Suppressor macrophage treated with lipopolysaccharide for 4 hours (primary cell): ENCODE results near the gene GRHL3.

Source experiments
- DNase-seq: peaks from one replicate; pipeline ENCODE4 v3.0.0-alpha.2; 2020

GRHL3 gene

DNA sequence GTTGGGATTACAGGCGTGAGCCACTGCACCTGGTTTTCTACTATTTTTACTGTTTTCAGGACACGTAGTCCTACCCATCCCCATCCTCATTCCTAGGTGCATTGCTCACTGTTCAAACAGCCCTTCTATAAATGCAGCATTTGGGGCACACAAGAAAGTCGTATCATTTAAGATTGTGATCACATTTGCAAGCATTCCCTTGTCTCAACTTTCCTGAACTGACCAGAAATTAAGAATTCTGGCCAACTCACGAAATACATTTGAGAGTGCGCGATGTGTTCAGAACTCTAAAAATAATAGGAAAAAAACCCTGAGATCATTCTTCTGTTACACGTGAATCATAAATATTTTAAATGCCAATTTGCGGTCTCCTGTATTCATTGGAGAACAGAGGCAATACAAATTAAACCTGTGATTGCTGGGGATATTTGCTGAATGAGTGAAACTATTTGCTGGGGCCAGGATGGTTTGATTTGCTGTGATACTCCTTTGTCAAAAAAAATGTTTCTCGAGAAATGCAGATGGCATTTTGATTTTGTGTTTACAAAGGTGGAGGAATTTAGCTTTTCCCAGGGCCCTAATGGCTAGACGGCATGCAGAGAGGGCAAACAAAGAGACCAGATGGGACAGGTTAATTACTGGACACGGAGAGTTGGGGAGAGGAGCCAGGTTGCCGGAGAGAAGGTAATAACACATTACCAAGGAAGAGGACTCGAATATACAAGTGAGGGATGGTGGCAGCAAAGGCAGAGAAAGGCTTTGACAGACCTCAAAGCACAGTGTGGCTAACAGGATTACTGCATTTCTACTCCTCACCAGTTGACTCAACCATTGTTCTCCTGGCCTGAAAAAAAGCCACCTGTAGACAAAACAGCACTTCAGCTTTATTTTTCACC is 56.0 kb downstream of the GRHL3 start:
- no peak for DNase-seq

DNA sequence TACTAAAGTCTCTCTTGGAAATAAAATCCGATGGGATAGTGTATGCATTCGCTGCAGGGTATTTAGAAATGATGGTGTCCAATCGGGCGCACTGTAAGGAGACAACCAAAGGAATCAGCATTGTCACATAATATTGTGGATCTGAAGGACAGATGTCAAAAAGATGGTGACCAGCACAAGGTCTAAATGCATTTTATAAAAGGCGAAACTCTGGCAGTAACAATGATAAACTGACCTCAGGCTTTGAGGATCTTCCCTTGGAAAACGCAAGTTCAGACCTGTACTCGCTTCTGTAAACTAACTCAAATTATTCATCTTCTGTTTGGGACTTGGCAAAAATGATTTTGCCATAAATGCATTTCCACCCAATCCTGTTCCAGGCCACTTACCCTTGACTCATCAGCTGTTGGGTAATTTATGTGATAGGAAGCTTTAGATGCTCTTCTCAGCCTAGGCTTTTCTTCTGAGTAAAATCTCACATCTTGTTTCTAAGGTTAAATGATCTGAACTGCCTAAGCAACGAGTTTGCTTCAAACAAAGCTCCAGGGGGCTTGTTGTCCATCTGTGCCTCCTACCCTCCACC is 60.7 kb downstream of the GRHL3 start:
- DNase-seq: peak; percentile 19

DNA sequence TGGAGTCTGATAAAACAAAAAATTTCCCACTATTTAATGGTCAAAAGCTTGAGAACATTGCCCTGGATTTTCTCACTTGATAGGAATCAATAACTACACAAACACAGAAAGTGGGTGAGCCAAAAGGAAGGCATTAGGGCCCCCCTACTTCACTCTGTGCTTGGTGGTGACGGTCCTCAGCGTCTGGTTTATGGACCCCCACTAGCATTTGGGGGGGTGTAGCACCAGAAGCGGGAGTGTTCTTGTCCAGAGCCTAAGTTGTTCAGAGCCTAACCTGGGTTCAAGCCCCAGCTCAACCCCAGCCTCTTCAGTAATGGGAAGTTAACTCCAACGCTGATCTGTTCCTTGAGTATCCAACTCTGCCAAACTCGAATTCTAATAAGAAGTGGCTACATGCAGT is 61.4 kb downstream of the GRHL3 start:
- no peak for DNase-seq

GRCh38 chr1:24381256-24381655 is 62.1 kb downstream of the GRHL3 start:
- no peak for DNase-seq

DNA sequence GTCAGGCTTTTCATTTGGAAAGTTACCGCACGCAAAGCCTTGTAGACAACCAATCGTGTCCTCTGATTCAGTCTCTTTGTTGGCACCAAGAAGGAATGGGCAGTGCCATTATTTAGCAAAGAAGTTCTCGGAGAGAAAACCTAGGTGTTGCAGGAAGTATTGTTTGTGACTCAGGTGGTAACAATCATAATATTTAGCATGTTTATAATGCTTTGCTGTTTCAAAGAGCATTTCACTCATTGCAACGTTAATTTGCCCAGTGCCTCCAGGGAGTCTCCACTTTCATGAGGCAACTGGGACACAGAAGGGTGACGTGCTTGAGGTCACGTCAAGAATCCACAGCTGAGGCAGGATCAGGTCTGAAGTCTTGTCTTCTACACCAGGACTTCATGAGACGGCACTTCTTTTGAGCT is 63.0 kb downstream of the GRHL3 start:
- DNase-seq: no peak

- DNase-seq: no peak
These were observed 64.3 kb downstream of the GRHL3 start for GRCh38 chr1:24383381-24383940.

DNA sequence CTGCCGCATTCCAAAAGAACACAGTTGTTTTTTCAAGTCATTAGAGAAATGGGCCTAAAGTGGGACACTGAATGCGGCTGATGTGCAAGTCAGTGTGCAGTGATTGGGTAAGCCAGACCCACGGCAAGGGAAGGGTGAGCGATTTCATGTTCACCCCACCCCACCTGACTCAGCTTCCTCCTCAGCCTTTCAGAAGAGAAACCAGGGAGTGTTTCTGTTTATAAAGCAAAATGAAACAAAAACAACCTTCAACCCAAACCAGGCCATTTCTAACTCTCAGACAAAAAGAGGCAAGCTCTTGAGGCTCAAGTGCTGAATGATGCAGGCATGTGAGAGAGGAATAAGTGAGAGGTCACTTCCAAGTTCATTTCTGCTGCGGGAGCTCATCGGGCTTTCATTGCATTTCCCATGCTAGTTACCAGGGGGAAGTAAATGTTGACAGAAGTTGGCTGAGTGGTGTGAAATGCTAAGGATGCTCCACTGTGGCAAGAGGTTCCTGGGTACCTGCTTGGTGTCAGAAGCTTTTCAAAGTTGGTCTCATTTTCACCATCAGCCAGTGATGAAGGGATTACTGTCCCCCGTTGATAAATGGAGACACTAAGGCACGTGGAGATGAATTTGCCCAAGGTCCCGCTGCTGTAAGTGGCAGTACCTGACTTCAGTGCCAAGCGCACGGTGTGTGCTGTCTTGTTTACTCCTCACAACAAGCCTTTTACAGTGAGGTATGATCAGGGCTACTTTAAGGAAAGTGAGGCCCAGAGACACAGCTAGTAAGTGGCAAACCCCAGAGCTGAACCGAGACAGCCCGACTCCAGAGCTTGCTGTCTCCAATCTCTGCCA is 65.3 kb downstream of the GRHL3 start:
- peak; percentile 90 for DNase-seq

- DNase-seq: peak; percentile 16
These were observed 66.2 kb downstream of the GRHL3 start for GRCh38 chr1:24385160-24385940.

- DNase-seq: no peak
These were observed 67.1 kb downstream of the GRHL3 start for GRCh38 chr1:24386241-24386640.

GRCh38 chr1:24386931-24387330 is 67.8 kb downstream of the GRHL3 start:
- no peak for DNase-seq

GRCh38 chr1:24387636-24388175 is 68.5 kb downstream of the GRHL3 start:
- DNase-seq: no peak

DNA sequence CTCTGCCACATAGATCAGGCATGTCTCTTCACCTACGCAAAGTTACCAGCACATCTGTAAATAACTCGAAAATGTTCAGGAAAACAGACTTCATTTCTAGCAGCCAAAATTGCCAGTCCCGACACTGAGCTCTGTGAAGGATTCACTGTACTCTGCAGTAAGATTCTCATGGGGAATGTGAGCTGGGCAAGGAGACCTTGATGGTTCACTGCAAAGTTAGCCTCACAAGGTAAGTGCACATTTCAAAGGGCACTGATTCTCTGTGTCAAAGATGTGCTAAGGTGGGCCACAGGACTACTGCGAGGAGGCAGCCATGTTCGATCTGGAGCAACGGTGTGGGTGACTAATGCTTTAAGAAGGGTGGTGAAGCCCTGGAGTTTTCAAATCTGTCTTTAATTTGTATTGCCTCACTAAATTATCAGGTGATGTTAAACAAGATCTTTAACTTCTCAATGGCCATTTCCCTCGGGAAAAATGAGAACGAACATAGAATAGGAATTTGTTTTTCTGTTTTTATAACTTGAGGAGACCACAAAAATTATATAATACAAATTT is 69.3 kb downstream of the GRHL3 start:
- DNase-seq: no peak

- no peak for DNase-seq
These were observed 70.1 kb downstream of the GRHL3 start for GRCh38 chr1:24389231-24389678.

DNA sequence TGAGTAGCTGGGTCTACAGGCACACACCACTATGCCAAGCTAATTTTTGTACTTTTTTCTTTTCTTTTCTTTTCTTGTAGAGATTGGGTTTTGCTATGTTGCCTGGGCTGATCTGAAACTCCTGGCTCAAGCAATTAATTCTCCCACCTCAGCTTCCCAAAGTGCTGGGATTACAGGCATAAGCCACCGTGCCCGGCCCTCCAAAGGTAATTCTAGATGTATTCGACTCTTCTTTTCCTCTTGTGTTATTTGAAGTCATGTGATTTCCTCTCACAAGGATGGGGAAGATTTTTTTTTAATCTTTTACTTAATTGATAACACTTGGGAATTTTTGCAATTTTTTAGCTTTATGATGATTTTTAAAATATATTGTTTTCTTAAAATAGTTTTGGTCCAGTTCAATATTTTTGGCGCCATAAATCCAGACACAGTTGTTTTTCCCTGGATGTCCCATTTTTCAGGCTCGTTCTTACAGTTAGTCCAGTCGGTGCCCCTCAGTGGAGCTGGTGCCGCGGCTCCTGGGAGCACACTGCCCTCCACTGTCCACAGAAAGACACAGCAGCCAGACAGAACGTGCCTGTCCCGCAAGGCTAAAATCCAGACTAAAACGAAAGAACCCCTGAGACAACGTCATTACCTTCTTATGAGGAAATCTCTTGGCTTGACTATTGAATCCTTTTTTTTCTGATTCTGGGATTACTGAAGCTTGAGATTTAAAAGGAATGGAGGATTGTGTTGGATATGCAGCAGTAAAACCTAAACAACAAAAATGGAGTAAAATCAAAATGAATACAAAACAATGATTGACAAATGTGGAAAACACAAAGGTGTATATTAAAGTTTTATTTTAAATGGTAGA is 72.0 kb downstream of the GRHL3 start:
- peak; percentile 90 for DNase-seq

DNA sequence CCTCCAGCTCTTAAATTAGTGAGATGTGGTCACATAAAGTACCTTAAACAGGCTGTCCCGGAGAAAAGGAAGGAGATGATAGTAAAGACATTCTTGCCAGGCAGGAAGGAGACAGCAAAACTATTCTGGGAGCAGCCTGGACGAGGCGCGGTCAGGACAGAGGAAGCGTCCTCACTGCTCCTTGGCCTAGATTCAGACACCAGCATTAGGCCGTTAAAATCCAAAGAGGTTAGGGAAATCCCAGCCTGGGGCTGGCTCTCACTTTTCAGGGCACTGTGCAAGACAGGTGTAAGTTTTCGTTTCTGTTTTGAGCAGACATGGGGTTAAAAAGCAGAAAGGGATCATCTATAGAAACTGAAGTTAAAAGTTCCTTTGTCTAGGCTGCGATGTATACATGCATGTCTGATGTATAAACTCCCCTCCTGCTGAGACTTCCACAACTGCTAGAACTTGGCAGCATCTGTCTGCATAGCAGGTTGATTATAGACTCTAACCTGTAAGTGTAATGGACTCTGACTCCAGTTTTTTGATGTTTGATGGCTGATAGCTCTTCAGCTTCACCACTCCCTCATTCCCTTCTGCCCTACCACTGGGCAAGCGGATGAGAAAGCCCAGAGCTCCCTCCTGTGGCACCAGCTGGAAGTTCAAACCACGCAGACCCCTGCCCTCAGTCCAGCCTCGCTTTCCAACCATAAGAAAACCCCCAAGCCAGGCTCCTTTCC is 72.9 kb downstream of the GRHL3 start:
- DNase-seq: peak; percentile 49

- no peak for DNase-seq
These were observed 73.4 kb downstream of the GRHL3 start for GRCh38 chr1:24392604-24392946.

- DNase-seq: no peak
These were observed 74.0 kb downstream of the GRHL3 start for GRCh38 chr1:24392982-24393650.

DNA sequence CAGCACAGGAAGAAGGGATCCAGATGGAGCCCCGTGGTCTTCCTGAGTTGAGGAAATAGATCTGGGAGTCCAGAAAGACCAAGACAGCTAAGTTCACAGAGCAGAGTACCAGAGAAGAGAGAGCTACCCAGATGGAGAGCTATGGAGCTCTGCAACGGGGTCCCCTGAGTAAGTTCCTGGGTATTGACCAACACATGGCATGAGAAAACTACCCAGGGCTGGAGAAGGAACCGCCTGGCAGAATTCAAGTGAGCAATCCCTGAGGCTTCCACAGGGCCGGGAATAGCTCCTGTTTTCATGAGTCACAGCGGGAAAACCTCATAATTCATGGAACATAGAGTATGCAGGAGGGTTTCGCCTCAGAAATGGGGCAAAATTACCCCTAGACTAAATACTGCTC is 74.7 kb downstream of the GRHL3 start:
- no peak for DNase-seq

- no peak for DNase-seq
These were observed 80.9 kb downstream of the GRHL3 start for GRCh38 chr1:24400065-24400464.

- DNase-seq: no peak
These were observed 84.6 kb downstream of the GRHL3 start for GRCh38 chr1:24403806-24404205.
